ENCODE results near the gene WWTR1. TPM values are rescaled to one million over a fixed set of nuclear protein-coding genes. Genes with fewer than 3 reads are reported as not detected.
A peak's percentile ranks its signal among the peaks of the same experiment; 100 is the strongest.

The WWTR1 gene
- 164 and 216 TPM in 2 replicates for polyA plus RNA-seq (2011; rRNA removed)
- polyA plus RNA-seq (2012; cell fraction: cytosol; rRNA removed), result 83.5 and 88.4 TPM in 2 replicates
- 88.2 and 134 TPM in 2 replicates for polyA plus RNA-seq (2012; cell fraction: nucleus; rRNA removed)
- polyA plus RNA-seq (2017; fragmentation: RNase III; extraction: RNeasy Plus Mini Kit Qiagen cat#74134 plus additional on column Dnase treatment), result 93.9 to 103 TPM (median 99.7 TPM) in 3 replicates
- 192 and 265 TPM in 2 replicates for polyA minus RNA-seq (2011; rRNA and poly(A)+ RNA removed)

GRCh38 chr3:149657926-149658743, at the start of gene WWTR1:
WWTR1 (minus strand) TSS chr3:149658025; CDS start chr3:149657306, 719 bp downstream.
- CTCF ChIA-PET, result interaction anchor here (0.6 to 3.9 kb wide), 32 partner anchors 10 to 151 kb away, joined by 3 to 35 read pairs (median 4); no protein-coding TSS in a partner anchor
- peak within 1 kb of the TSS; percentile 99 for H3K27ac ChIP-seq
- no peaks in the 10 kb centered on the region for H3K9me3 ChIP-seq
- DNase-seq (ENCODE audit: low read depth in 1 of 2, low spot score in 1 of 2) (peak; percentile 92 to 96), FAIRE-seq (no peak), ATAC-seq (peak; percentile 80 to 87)
- POLR2A ChIA-PET, result interaction anchor here (0.5 to 3.1 kb wide), 37 partner anchors 10 to 867 kb away, joined by 3 to 45 read pairs (median 5); partner anchors contain the start of gene COMMD2
- WGBS (ENCODE audit: missing lambda C conversion rate), result 2% methylated on average over 31 of the region's 52 CpGs
- peaks cover 56% of the 10 kb centered on the region for H3K4me1 ChIP-seq
- peak within 1 kb of the TSS; percentile 90 for H3K4me3 ChIP-seq
- peak within 1 kb of the TSS; percentile 91 for H3K4me2 ChIP-seq
- TF ChIP-seq MYC (IDR thresholded peaks at IDR 0.05; ENCODE audit: borderline replicate concordance, low read length) (0 out of 2 replicates have a peak, but pooled peaks have one; percentile 7), MAX (IDR thresholded peaks at IDR 0.05) (peak; percentile 59), KDM1A (IDR thresholded peaks at IDR 0.05; ENCODE audit: low read depth) (no peak), CHD2 (IDR thresholded peaks at IDR 0.05; ENCODE audit: low read length, partially characterized antibody) (no peak), EHF (CRISPR knock-in tag; IDR thresholded peaks at IDR 0.05) (peak; percentile 54; the same call in 1 of the 2 replicates), JUNB (IDR thresholded peaks at IDR 0.05) (0 out of 2 replicates have a peak, but pooled peaks have one; percentile 12), RNF2 (IDR thresholded peaks at IDR 0.05; ENCODE audit: borderline replicate concordance, low read depth) (0 out of 2 replicates have a peak, but pooled peaks have one; percentile 25), RFX5 (IDR thresholded peaks at IDR 0.05) (no peak), ELK1 (IDR thresholded peaks at IDR 0.05; ENCODE audit: low read depth, low read length) (no peak), HDAC2 (IDR thresholded peaks at IDR 0.05) (peak; percentile 57; the same call in 1 of the 2 replicates), CTCF (IDR thresholded peaks at IDR 0.05) (no peak), POLR2A (IDR thresholded peaks at IDR 0.05; ENCODE audit: low read length) (peak; percentile 66), MAFK (IDR thresholded peaks at IDR 0.05; ENCODE audit: partially characterized antibody) (no peak), HOXB5 (CRISPR knock-in tag; IDR thresholded peaks at IDR 0.05) (peak; percentile 81), CBX2 (IDR thresholded peaks at IDR 0.05; ENCODE audit: borderline replicate concordance, low read depth) (no peak), HOXB13 (CRISPR knock-in tag; IDR thresholded peaks at IDR 0.05; ENCODE audit: low read depth) (peak; percentile 88), FOSB (CRISPR knock-in tag; IDR thresholded peaks at IDR 0.05) (peak; percentile 66; the same call in 1 of the 2 replicates), BCL3 (IDR thresholded peaks at IDR 0.05) (peak; percentile 33; the same call in 1 of the 3 replicates), RARB (CRISPR knock-in tag; IDR thresholded peaks at IDR 0.05) (no peak), TFCP2L1 (CRISPR knock-in tag; IDR thresholded peaks at IDR 0.05) (no peak), HOXA7 (CRISPR knock-in tag; IDR thresholded peaks at IDR 0.05) (no peak), BHLHE40 (IDR thresholded peaks at IDR 0.05; ENCODE audit: low read depth, low read length) (no peak), POLR2AphosphoS2 (conservative IDR thresholded peaks at IDR 0.05; ENCODE audit: low read length) (no peak), TP53 (CRISPR knock-in tag; IDR thresholded peaks at IDR 0.05) (0 out of 2 replicates have a peak, but pooled peaks have one; percentile 68), EHMT2 (IDR thresholded peaks at IDR 0.05; ENCODE audit: low read depth) (no peak), NR3C1 (IDR thresholded peaks at IDR 0.05) (no peak), ZSCAN20 (CRISPR knock-in tag; IDR thresholded peaks at IDR 0.05) (no peak), PHF8 (IDR thresholded peaks at IDR 0.05; ENCODE audit: borderline replicate concordance, low read depth) (peak; percentile 62; the same call in 1 of the 2 replicates), ATOH8 (CRISPR knock-in tag; IDR thresholded peaks at IDR 0.05; ENCODE audit: low read depth) (peak; percentile 81; the same call in 1 of the 2 replicates), GATA3 (IDR thresholded peaks at IDR 0.05; ENCODE audit: borderline replicate concordance) (no peak), RCOR1 (IDR thresholded peaks at IDR 0.05; ENCODE audit: low read depth, low read length) (no peak), MAZ (IDR thresholded peaks at IDR 0.05; ENCODE audit: borderline replicate concordance, low read depth, low read length) (peak; percentile 57; the same call in 1 of the 2 replicates), RAD21 (conservative IDR thresholded peaks at IDR 0.05 in 1 of 2, IDR thresholded peaks at IDR 0.05 in 1 of 2) (peak; percentile 1 to 27; a peak in 1 of 5 replicates), KDM5A (IDR thresholded peaks at IDR 0.05) (0 out of 2 replicates have a peak, but pooled peaks have one; percentile 12), HEYL (CRISPR knock-in tag; IDR thresholded peaks at IDR 0.05) (no peak)
